Ascending aorta (tissue), 2 donors: ENCODE measurements around the gene BPIFA1. TPM values are rescaled to one million over a fixed set of nuclear protein-coding genes. Genes with fewer than 3 reads are reported as not detected.

ENCODE experiments used
- DNase-seq, 2 donors: peaks; one replicate each; pipeline ENCODE4 v3.0.0-alpha.2; 2019; ENCODE audit warnings: low spot score in 2 of 2
- H3K27ac ChIP-seq, 2 donors: fragments of 200-600 bp; sonication (generic); one replicate each; pipeline ENCODE4 v1.5.1; 2016 to 2017; ENCODE audit warnings: mild to moderate bottlenecking in 1 of 2
- H3K27me3 ChIP-seq: fragments of 200-600 bp; sonication (generic); one replicate; pipeline ENCODE4 v1.5.1; 2017
- H3K36me3 ChIP-seq, 2 donors: fragments of 200-600 bp; sonication (generic); one replicate each; pipeline ENCODE4 v1.5.1; 2016
- H3K4me1 ChIP-seq, 2 donors: fragments of 200-600 bp; sonication (generic); one replicate each; pipeline ENCODE4 v1.5.1; 2016 to 2017; ENCODE audit warnings: mild to moderate bottlenecking in 1 of 2
- H3K4me3 ChIP-seq, 2 donors: fragments of 200-600 bp; sonication (generic); one replicate each; pipeline ENCODE4 v1.5.1; 2016 to 2017; ENCODE audit warnings: mild to moderate bottlenecking in 1 of 2
- H3K9me3 ChIP-seq, 2 donors: fragments of 200-600 bp; sonication (generic); one replicate each; pipeline ENCODE4 v1.5.1; 2016
- intact Hi-C: fragments of 100-400 bp; cut with DNase I; formaldehyde crosslinking; loops from one replicate; pipeline ENCODE4 v1.15.1; 2023
- total RNA-seq: library from RNA; depleted of rRNA; stranded (reverse); fragments of >200 nt; gene quantifications from one replicate; pipeline ENCODE4 v1.1.0, GENCODE V29; 2016
- TF ChIP-seq, protein P1 (sequence below), 3 experiments: fragments of 200-600 bp in 2 of 3; fragments of 450-650 bp in 1 of 3; sonication (generic) in 2 of 3; IDR thresholded peaks; one replicate each; pipeline ENCODE4 v1.5.1; 2016 to 2019; ENCODE audit warnings: antibody characterized with exemption in 3 of 3, mild to moderate bottlenecking in 1 of 3, moderate library complexity in 1 of 3

Gene BPIFA1
- total RNA-seq, 1 donor from 2014 or later = not detected

DNA sequence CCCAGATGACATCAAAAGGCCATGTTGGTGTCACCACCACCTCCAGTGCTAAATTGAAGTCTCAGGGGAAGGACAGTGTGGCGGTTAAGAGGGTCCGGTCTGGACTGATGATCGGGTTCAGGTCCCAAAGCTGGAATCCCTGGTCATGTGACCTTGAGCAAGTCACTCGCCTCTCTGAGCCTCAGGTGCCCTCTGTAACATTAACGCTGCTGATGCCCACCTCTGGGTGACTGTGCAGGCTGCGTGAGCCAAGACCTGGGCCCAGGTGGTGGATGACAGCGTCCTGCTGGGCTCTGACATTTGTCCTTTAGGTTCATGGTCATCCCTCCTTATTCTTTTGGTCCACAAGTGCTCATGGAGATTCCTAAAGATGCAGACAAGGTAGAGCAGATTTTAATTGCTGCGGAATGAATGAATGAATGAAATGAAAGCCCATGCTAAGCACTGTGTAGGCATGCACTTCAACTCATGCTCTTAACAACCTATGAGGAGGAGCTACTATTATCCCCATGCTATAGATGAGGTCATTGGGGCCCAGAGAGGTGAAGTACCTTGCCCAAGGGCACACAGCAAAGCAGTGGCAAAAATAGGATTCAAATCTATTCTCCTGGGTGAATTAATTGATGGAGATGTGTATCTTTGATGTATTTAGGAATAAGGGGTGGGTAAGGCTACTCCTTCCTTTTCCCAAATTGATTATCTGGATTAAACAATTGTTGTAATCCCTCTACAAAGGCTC lies 46.6 kb downstream of the BPIFA1 start:
- intact Hi-C loops = no loop called here
- no peak overlapping the region for H3K27ac ChIP-seq
- DNase-seq = no peak
- TF ChIP-seq, protein P1, sequence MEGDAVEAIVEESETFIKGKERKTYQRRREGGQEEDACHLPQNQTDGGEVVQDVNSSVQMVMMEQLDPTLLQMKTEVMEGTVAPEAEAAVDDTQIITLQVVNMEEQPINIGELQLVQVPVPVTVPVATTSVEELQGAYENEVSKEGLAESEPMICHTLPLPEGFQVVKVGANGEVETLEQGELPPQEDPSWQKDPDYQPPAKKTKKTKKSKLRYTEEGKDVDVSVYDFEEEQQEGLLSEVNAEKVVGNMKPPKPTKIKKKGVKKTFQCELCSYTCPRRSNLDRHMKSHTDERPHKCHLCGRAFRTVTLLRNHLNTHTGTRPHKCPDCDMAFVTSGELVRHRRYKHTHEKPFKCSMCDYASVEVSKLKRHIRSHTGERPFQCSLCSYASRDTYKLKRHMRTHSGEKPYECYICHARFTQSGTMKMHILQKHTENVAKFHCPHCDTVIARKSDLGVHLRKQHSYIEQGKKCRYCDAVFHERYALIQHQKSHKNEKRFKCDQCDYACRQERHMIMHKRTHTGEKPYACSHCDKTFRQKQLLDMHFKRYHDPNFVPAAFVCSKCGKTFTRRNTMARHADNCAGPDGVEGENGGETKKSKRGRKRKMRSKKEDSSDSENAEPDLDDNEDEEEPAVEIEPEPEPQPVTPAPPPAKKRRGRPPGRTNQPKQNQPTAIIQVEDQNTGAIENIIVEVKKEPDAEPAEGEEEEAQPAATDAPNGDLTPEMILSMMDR (IDR thresholded peaks at IDR 0.05) = no peak
- H3K36me3 ChIP-seq = no peaks in the 10 kb centered on the region
- no peaks in the 10 kb centered on the region for H3K9me3 ChIP-seq
- H3K4me1 ChIP-seq = no peaks in the 10 kb centered on the region
- no peak overlapping the region for H3K4me3 ChIP-seq
- H3K27me3 ChIP-seq = no peaks in the 10 kb centered on the region

DNA sequence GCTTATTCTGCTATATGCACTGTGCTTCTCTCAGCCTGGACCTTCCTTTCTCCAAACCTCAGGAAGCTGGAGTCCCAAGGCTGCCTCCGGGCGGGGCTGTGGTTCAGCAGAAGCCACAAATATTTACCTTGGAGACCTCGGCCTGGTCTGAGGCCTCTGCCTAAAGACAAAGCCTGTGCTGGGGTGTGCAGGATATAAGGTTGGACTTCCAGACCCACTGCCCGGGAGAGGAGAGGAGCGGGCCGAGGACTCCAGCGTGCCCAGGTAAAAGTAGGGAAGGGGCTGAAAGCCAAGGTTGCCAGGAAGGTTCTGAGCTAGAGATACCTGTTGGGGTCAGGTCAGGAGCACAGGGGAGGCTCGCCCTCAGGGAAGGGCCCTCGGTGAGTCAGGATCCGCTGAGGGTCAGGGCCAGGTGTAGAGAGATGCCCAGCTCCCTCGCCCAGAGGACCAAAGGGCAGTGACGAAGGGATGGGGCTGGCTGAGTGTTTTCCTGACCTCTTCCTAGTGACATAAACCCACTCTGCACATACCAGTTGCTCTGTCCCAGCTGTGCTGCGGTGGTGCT lies 47.3 kb downstream of the BPIFA1 start, which contains the start of gene BPIFB1:
BPIFB1 (plus strand) TSS at position 224 of the 565 bp plus-strand sequence. CDS start 2,860 bp downstream, outside the sequence.
- DNase-seq = no peak
- intact Hi-C loops = no loop called here
- Histone ChIP-seq H3K36me3 (no peaks in the 10 kb centered on the region), H3K4me1 (no peaks in the 10 kb centered on the region), H3K27me3 (no peaks in the 10 kb centered on the region), H3K27ac (no peak within 1 kb of the TSS), H3K4me3 (no peak within 1 kb of the TSS), H3K9me3 (no peaks in the 10 kb centered on the region)
- TF ChIP-seq, protein P1 (IDR thresholded peaks at IDR 0.05) = no peak

DNA sequence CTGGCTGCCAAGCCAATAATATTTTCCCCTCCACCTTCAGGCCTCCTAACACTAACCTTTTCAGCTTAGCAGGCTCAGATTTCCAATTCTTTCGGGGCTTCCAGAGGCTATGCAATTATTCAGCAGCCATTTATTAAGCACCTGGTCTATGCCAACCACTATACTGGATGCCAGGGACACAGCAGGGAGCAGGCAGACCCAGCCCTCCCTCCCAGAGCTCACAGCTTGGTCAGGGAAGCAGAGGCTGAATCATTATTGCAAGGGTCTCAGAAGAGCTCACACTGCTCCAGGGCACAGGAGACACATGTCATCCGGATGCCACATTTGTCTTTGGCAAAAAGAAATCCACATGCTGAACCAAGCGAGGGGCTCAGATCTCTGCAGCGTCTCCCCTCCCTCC lies 48.5 kb downstream of the BPIFA1 start:
- no peaks in the 10 kb centered on the region for H3K36me3 ChIP-seq
- no peak overlapping the region for H3K4me3 ChIP-seq
- no peak overlapping the region for H3K27ac ChIP-seq
- intact Hi-C loops = no loop called here
- TF ChIP-seq, protein P1 (IDR thresholded peaks at IDR 0.05) = no peak
- no peaks in the 10 kb centered on the region for H3K9me3 ChIP-seq
- H3K27me3 ChIP-seq = no peaks in the 10 kb centered on the region
- DNase-seq = no peak
- no peaks in the 10 kb centered on the region for H3K4me1 ChIP-seq

DNA sequence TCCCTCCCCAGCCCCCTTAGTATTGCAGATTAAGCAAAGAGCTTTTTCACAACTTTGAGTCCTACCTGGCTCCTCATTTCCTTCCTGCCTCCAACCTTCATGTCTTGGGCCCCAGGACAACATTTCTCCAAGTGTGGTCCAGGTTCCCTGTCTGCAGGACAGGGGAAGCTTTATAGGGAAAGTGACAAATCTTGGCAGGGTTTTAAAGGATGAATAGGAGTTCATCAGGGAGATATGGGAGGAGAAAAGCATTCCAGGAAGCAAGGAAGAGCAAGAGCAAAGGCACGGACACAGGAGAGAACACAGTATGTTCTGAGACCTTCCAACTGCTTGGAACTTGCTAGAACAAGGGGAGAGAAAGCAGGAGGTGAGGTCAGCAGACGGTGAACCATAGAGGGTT lies 49.1 kb downstream of the BPIFA1 start:
- intact Hi-C loops = no loop called here
- DNase-seq = no peak
- Histone ChIP-seq H3K27ac (no peak overlapping the region), H3K4me3 (no peak overlapping the region), H3K4me1 (no peaks in the 10 kb centered on the region), H3K9me3 (no peaks in the 10 kb centered on the region), H3K27me3 (no peaks in the 10 kb centered on the region), H3K36me3 (no peaks in the 10 kb centered on the region)
- TF ChIP-seq, protein P1 (IDR thresholded peaks at IDR 0.05) = no peak

DNA sequence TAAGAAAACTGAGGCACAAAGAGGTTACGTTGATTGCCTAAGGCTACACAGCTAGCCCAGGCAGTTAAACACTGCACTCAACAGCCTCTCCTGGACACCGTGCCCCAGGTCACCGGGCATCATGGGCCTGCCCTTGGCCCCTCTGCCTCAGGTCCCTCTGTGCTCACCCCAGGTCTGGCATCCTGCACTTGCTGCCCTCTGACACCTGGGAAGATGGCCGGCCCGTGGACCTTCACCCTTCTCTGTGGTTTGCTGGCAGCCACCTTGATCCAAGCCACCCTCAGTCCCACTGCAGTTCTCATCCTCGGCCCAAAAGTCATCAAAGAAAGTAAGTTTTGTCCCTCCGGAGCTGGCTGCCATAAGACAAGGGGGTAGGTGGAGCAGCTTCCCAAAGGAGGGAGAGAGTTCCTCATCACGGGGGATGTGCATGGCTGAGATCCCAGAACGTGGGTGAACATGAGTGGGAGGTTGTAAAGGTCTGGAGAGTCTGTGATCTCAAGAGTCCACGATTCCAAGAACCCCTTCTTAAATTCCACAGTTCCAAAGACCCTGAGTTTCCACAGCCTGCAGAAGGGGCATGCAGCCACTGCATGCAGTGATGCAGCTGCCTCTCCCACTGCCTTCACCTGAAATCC lies 50.2 kb downstream of the BPIFA1 start:
- no peaks in the 10 kb centered on the region for H3K27me3 ChIP-seq
- DNase-seq = no peak

More for the DNA sequence above, 50.2 kb downstream of the BPIFA1 start:
- Histone ChIP-seq H3K27ac (no peak overlapping the region), H3K4me3 (no peak overlapping the region), H3K36me3 (no peaks in the 10 kb centered on the region), H3K9me3 (no peaks in the 10 kb centered on the region), H3K4me1 (no peaks in the 10 kb centered on the region)
- intact Hi-C loops = no loop called here
- TF ChIP-seq, protein P1 (IDR thresholded peaks at IDR 0.05) = no peak
